ENCODE results near the gene CCDC167.

- TF ChIP-seq POLR2A (IDR thresholded peaks at IDR 0.05; ENCODE audit: low read length) (no peak), GATA1 (IDR thresholded peaks at IDR 0.05; ENCODE audit: low read depth, low read length) (no peak)
These were observed 14.7 kb upstream of the CCDC167 start for GRCh38 chr6:37514321-37514771.

Measured in erythroblast (primary cell).